Measurements from ENCODE around the gene TRIM72. TPM values are rescaled to one million over a fixed set of nuclear protein-coding genes. Genes with fewer than 3 reads are reported as not detected.
"Not testable (repeated sequence)": the region's sequence is repeated elsewhere in the genome, so short reads cannot be mapped to it uniquely, and the experiment has no call there.

TRIM72 gene
- polyA plus RNA-seq, 4 donors, result 0.08 to 0.17 (median 0.11) TPM

- no peak for DNase-seq (ENCODE audit: low read depth in 4 of 4, low spot score in 3 of 4)
These were observed 577 bp upstream of the TRIM72 start for GRCh38 chr16:31213342-31213741.

GRCh38 chr16:31214708-31215286, 878 bp downstream of the TRIM72 start:
- no peak for DNase-seq (ENCODE audit: low read depth in 4 of 4, low spot score in 3 of 4)

GRCh38 chr16:31215287-31216162, 1.6 kb downstream of the TRIM72 start:
- DNase-seq (ENCODE audit: low read depth in 4 of 4, low spot score in 3 of 4), result peak in 1 of 4 donors; percentile 23

- no peak for DNase-seq (ENCODE audit: low read depth in 4 of 4, low spot score in 3 of 4)
These were observed 2.7 kb downstream of the TRIM72 start, which contains the start of gene PYDC1 for GRCh38 chr16:31216422-31217135. PYDC1 (minus strand) TSS chr16:31217135; CDS start chr16:31217028, 107 bp downstream.

GRCh38 chr16:31217136-31217530, 3.2 kb downstream of the TRIM72 start:
- DNase-seq (ENCODE audit: low read depth in 4 of 4, low spot score in 3 of 4), result no peak

GRCh38 chr16:31219154-31219741, 5.3 kb downstream of the TRIM72 start:
- no peak for DNase-seq (ENCODE audit: low read depth in 4 of 4, low spot score in 3 of 4)

- DNase-seq (ENCODE audit: low read depth in 4 of 4, low spot score in 3 of 4), result no peak
These were observed 7.6 kb downstream of the TRIM72 start for GRCh38 chr16:31221357-31222160.

GRCh38 chr16:31223044-31223443, 9.1 kb downstream of the TRIM72 start:
- DNase-seq (ENCODE audit: low read depth in 4 of 4, low spot score in 3 of 4), result no peak

- DNase-seq (ENCODE audit: low read depth in 4 of 4, low spot score in 3 of 4), result no peak
These were observed 10.4 kb downstream of the TRIM72 start for GRCh38 chr16:31224092-31224955.

- DNase-seq (ENCODE audit: low read depth in 4 of 4, low spot score in 3 of 4), result no peak
These were observed 11.3 kb downstream of the TRIM72 start for GRCh38 chr16:31225193-31225592.

GRCh38 chr16:31228206-31228605, 14.3 kb downstream of the TRIM72 start:
- no peak for DNase-seq (ENCODE audit: low read depth in 4 of 4, low spot score in 3 of 4)

GRCh38 chr16:31229501-31229900, 15.6 kb downstream of the TRIM72 start:
- DNase-seq (ENCODE audit: low read depth in 4 of 4, low spot score in 3 of 4), result no peak

GRCh38 chr16:31238041-31238440, 24.1 kb downstream of the TRIM72 start:
- DNase-seq (ENCODE audit: low read depth in 4 of 4, low spot score in 3 of 4), result no peak

GRCh38 chr16:31242206-31242605, 28.3 kb downstream of the TRIM72 start:
- DNase-seq (ENCODE audit: low read depth in 4 of 4, low spot score in 3 of 4), result no peak

GRCh38 chr16:31243734-31244670, 30.1 kb downstream of the TRIM72 start:
- DNase-seq (ENCODE audit: low read depth in 4 of 4, low spot score in 3 of 4), result no peak

- not testable (repeated sequence) for DNase-seq (ENCODE audit: low read depth in 4 of 4, low spot score in 3 of 4)
These were observed 31.7 kb downstream of the TRIM72 start for GRCh38 chr16:31245598-31245997.

GRCh38 chr16:31246296-31246695, 32.4 kb downstream of the TRIM72 start:
- no peak for DNase-seq (ENCODE audit: low read depth in 4 of 4, low spot score in 3 of 4)

- DNase-seq (ENCODE audit: low read depth in 4 of 4, low spot score in 3 of 4), result no peak
These were observed 34.4 kb downstream of the TRIM72 start for GRCh38 chr16:31248344-31248743.
